Stimulated activated naive CD4-positive, alpha-beta T cell treated with Interleukin-2 at 50 U/mL for 16 hours (primary cell): ENCODE measurements around the gene SLC30A3.

Experiments
- DNase-seq: peaks from one replicate; lab custom pipeline; 2025; lab: John Stamatoyannopoulos, UW

SLC30A3 gene

DNA sequence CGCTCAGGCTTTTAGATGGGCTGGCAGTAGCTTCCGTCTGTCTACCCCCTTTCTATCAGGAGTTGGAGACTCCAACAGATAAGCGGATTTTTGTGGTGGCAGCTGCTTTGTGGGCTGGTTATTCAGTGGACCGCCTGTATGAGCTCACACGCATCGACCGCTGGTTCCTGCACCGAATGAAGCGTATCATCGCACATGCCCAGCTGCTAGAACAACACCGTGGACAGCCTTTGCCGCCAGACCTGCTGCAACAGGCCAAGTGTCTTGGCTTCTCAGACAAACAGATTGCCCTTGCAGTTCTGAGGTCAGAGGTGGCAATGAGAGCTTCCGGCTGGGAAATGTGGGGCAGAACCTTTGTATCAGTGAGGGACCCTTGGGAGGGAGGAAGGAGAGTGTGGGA is 30.9 kb downstream of the SLC30A3 start:
- DNase-seq = no peak

DNA sequence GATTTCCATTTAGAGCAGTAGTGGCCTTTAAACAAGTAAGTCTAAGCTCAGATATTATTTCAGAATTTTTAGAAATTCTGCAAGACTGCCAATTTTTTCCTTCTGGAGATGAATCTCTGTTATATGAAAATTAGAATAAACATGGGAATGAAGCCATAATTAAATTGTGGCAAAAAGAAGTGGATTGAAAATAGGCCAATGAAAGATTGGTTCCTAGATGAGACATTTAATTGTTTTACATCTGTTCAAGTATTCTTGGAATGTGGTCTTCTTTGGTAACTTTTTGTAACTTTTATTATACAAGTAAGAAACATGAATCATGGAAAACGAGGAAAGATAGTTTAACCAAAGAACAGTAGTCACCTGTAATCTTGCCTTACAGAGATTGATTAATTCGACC is 35.3 kb downstream of the SLC30A3 start:
- DNase-seq = no peak

DNA sequence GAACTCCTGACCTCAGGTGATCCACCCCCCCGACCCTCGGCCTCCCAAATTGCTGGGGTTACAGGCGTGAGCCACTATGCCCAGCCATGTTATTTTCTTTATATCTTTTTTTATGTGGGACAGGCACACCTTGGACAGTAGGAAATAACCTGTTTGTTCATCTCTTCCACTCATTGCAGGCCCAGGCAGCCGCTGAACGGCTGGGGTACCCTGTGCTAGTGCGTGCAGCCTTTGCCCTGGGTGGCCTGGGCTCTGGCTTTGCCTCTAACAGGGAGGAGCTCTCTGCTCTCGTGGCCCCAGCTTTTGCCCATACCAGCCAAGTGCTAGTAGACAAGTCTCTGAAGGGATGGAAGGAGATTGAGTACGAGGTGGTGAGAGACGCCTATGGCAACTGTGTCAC is 37.3 kb downstream of the SLC30A3 start:
- no peak for DNase-seq

DNA sequence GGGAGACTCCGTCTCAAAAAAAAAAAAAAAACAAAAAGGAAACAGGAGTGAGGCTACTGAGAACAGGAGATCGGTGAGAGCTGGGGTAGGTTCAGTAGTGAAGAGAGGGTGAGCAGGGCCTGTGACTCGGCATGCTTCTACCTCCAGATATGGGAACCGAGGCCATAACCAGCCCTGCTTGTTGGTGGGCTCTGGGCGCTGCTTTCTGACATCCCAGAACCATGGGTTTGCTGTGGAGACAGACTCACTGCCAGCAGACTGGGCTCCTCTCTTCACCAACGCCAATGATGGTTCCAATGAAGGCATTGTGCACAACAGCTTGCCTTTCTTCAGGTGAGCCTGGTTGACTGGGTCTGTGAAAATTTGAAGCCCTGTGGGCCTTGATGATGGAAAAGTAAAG is 39.4 kb downstream of the SLC30A3 start:
- no peak for DNase-seq

DNA sequence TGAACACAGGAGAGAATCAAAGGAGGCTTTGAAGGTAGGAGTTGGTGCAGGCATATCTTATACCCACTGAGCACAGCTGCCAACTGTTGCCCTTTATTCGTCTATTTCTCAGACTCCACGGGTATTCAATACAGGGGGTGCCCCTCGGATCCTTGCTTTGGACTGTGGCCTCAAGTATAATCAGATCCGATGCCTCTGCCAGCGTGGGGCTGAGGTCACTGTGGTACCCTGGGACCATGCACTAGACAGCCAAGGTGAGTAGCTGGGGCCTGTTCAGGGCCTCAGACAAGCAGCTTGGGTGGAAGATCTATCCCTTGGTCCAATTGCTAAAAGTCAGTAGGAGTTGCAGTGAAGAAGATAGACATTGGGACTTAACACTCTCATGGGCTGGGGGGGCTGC is 40.4 kb downstream of the SLC30A3 start:
- no peak for DNase-seq

DNA sequence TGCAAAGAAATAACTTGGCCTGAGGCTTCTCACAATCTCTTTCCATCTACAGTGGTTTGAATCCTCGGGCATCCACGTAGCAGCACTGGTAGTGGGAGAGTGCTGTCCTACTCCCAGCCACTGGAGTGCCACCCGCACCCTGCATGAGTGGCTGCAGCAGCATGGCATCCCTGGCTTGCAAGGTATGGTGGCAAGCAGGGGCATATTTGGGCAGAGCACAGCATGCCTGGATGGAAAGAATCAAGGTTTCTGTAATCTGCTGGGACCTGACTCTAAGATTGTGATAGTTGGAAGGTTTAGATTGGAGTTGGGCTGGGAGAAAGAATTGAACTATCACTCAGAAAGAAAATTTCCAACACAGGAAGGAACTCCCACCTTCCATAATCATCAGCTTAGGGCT is 41.7 kb downstream of the SLC30A3 start:
- DNase-seq = no peak

DNA sequence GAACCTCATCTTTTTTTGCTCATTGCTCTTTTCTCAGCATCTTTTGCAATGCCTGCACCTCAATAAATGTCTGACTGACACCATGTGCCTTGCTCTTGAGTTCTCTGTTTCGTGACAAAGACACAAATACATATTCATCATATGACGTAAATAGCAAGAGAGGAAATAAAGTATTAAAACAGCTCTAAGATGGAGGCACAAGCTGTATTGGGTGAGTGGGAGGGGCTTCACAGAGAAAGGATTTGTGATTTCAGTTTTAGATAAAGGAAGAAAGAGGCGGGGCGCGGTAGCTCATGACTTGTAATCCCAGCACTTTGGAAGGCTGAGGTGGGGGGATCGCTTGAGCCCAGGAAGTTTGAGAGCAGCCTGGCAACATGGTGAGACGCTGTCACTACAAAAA is 42.8 kb downstream of the SLC30A3 start:
- no peak for DNase-seq

DNA sequence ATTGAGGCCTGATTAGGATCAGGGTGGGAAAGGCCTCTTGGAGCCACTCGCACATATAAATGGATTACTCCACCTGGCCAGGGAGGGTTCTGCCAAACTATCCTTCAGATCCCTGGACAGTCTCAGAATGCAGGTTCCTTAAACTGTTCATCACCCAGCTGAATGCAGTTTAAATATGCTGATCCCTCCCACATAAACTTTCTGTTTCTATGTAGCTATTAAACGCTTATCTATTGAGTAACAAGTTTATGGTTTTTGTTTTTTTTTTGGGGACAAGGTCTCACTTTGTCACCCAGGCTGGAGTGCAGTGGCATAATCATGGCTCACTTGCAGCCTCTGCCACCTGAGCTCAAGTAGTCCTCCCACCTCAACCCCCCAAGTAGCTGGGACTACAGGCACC is 43.8 kb downstream of the SLC30A3 start:
- DNase-seq = no peak

DNA sequence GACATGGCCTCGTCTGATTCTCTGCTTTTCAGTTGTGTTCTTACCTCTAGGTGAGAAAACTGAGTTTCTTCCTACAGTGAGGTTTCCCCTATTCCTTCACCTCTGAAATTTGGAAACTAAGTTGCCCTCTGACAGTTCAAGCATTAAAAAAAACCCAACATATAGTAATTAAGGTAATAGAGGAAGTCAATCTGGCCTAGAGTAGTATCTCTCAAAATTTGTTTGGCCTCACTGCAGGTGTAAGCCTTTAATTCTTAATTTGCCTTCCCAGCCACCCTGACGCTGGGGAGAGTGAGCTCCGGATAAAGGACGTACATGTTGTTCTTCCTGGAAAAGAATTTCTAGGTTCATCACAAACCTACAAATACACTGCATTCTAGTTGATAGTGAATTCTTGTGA is 44.2 kb downstream of the SLC30A3 start:
- no peak for DNase-seq

DNA sequence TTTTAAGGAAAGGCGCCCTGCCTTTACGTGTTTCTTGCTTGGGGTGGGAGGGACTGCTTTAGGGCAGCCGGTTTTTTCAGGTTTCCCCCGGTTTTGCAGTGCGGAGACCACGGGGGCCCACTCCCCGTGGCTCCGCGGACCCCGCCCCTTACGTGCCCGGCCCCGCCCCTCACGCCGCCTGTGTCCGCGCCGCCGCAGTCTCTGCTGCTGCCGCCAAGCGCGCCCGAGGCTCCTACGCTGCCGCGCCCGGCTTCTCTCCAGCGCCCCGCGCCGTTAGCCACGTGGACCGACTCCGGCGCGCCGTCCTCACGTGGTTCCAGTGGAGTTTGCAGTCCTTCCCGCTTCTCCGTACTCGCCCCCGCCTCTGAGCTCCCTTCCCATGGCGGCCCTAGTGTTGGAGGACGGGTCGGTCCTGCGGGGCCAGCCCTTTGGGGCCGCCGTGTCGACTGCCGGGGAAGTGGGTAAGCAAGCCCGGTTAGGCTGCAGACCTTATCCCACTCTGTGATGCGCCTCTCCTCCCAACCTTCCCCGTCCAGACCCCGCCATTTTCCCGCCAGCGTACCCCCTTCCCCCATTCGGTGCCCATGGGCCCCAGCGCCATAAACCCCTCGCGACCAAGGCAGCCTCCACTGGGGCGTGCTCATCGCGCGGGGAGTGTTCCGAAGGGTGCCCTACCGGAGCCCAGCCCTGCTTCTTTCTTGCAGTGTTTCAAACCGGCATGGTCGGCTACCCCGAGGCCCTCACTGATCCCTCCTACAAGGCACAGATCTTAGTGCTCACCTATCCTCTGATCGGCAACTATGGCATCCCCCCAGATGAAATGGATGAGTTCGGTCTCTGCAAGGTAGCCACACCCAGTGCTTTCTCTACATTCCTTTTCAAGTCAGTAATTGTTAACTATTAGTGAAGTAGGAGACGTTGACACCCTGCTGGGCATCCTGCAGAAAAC is 45.4 kb downstream of the SLC30A3 start, which contains the start of gene CAD:
Gene CAD, plus strand, starts transcription at position 197 of the 949 bp plus-strand sequence. Its CDS starts 183 bp downstream, at position 380.
- peak; percentile 87 for DNase-seq

DNA sequence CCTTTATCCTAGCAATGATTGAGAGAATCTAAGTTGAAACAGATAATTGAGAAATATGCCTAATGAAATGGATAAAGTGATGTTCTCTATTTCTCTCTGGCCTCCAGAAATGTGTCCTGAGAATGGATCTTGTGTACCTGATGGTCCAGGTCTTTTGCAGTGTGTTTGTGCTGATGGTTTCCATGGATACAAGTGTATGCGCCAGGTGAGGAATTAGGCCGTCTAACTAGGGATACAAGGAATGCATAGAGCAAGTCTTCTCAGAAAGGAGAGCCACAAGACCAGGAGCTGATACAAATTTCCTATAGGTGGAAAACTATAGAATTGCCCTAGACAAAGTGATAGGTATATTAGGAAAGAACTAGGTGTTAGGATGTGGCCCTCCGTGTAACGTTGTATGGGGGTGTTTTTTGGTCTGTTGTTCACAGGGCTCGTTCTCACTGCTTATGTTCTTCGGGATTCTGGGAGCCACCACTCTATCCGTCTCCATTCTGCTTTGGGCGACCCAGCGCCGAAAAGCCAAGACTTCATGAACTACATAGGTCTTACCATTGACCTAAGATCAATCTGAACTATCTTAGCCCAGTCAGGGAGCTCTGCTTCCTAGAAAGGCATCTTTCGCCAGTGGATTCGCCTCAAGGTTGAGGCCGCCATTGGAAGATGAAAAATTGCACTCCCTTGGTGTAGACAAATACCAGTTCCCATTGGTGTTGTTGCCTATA is 46.3 kb downstream of the SLC30A3 start:
- DNase-seq = no peak

DNA sequence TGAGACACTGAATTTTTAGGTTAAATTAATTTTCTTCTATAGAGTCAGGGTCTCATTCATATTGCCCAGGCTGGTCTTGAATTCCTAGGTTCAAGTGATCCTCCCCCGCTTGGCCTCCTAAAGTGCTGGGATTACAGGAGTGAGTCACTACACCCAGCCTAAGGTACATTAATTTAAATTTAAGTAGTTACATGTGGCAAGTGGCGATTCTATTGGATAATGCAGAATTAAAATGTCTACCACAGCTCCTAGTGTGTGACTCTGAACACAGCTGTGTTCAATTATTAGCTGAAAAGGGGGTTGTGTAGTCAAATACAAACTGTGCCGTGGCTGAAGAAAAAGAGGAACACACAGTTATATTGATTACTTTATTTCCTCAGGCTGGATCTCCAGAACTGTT is 47.9 kb downstream of the SLC30A3 start:
- DNase-seq = no peak

DNA sequence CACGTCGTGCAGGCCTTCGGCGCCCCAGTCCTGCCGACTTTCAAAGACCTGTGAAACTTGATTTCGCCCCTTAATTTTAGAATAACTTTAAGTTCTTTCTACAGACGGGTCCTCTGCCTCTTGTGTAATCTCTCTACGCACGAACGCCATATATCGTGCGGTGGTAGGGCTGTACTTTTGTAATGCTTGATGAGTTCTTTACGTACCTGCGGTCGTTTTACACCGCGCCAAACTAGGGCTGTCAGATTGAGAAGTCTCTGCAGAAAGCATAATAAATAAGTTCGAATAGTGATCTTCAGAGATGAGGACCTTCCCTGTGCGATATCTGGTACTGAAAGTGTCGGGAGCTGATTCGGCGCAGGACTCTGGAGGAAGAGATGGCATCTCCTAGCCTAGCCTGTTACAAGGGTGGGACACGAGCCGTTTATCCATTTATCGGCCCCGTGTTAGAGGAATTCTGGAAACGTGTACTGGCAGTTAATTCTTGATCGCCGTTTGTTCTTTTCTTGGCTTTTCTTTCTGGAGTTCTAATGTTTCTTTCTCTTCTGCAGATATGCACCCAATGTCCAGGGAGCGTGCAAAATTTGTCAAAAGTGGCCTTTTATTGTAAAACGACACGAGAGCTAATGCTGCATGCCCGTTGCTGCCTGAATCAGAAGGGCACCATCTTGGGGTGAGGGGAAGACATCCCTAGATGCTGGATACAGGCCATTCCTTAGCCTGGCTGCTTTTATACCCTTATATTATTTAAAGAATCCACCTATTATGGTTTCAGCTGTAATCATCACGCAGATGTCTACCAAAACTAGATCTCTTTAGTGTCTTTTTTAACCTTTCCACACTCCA is 50.0 kb downstream of the SLC30A3 start:
- DNase-seq = peak; percentile 57

DNA sequence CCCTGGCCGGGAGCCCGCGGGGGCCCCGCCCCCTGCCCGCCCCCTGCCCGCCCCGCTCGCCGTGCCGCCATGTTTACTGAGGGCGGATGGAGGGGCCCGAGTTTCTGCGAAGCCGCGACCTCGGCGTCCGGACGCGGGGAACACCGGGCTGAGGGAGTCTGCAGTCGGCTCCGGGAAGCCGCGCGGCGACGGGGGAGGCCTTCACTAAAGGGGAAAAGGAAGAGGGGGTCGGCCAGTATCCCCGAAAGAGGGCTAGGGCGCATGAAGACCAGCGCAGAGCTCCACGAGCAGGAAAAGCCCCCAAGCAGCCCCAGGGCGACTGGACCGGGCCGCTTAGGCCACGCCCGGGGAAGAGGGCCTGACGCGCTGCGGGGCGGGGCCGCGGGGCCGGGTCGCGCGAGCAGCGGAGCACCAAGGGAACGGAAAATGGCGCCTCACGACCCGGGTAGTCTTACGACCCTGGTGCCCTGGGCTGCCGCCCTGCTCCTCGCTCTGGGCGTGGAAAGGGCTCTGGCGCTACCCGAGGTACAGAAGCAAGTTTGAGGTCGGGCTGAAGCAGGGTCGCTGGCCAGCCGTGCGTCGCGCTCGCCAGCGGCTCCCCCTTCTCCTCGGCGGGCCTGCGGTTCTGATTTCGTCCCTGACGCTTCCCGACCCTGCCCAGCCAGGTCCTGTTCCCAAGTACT is 50.8 kb downstream of the SLC30A3 start, which contains the start of the genes ATRAID and SLC5A6:
Gene ATRAID, plus strand, starts transcription at position 99 of the 683 bp plus-strand sequence. Its CDS starts 328 bp downstream, at position 427.
Gene SLC5A6, minus strand, starts transcription at position 326 of the 683 bp plus-strand sequence. CDS start 4,618 bp downstream, outside the sequence.
- DNase-seq = peak; percentile 87

DNA sequence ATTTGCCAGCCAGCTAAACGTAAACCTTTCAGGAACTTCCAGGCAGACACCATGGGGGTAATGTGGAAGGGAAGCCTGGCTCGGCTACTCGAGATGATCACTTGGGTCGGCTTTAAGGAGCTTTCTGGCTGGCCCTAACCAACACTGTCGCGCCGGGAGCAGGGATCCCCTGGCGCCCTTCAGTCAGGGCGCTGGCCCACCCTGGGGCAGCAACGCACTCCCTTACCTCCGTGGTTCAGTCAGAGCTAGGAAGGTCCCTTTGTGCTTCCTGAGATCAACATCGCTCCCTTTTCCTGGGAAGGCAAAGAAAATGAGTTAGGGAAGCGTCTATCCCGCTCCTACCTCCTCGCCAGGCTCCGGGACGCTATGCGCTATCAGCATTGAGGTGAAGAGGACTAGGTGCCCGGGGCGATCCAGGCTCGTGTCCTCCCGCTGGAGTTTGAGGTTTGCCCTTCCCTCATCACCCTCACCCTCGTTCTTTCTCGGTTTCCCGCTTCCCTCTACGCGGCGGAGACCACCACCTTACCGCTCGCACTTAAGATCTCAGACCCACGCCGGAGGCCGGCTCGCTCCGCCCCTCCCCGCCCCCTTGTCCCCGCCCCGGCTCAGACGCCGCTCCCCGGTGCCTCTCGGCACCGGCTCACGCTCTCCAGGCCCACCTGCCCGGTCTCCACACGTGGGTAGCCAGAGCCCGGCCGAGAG is 51.5 kb downstream of the SLC30A3 start:
- no peak for DNase-seq

DNA sequence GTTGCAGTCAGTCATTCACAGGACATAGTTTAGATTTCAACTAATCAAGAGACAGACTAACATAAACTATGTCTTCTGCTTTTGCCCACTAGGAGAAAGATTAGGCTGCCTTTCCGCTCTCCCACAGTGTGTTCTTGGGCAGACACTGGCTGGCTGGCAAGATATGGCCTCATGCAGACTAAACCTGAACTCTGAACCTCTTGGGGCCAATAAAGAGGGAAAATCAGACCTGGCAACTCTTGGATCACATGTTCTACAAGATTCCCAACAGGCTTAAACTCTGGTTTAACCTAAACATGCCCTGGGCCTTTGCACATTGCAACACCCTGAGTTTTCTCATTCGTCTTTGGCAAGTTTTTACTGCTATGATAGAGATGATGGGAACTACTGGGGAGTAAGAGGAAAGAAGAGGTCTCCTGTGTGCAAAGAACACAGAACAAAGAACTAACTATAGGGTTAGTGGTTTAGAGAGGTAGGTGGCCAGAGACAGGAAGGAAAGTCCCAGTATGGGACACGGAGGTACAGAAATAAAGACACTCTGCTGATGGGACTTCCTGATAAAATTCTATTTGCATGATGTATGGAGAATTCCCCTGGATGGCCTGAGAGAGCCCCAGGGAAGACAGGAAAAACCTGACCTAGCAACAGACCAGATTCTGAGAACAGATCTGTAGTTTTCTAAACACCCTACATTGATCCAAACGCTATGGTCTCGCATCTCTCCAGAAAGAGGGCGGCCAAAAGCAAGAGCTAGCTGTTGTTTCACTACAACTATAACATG is 53.0 kb downstream of the SLC30A3 start:
- DNase-seq = no peak

DNA sequence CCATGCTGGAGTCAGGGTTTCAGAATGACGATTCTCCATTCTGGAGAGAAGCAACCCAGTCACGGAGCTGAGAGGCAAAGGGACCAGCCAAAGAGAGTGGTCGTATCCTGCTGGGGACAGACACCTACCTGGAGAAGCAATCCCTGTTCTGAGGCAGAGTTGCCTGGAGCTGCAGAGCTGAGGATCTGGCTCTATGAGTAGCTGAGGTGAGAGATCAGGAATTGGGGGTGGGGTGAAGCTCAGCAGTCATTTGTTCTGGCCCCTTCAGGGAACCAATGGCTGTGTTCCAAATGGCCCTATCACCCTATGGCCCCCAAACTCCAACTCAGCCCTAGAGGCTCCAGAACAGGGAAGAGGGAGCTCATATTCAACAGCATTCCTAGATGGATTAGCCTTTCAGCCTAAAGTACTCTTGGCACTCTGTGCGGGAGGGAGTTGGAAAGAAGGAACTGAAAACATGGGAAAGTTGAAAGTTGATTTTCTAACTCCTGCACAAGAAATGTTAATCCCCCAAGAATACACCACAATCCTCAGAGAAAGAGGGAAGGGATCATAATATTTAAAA is 54.3 kb downstream of the SLC30A3 start:
- no peak for DNase-seq

DNA sequence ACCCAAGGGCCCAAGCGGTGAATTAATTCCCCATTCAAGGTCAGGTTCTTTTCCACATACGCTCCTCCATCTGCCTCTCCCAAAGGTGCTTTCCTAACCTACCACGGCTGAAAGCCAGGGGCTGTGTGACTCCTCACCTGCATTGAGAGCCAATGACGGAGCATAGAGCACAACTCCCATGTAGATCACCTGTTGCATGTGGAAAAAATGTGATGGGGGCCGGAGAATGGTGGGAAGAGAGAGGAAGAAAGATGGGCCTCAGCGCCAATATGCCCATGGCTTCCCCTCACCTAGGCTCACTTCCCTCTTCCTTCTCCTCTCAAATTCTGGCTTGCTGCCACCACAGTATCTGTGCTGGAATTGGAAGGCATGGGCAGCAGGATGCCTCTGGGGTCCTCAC is 56.5 kb downstream of the SLC30A3 start:
- DNase-seq = no peak

DNA sequence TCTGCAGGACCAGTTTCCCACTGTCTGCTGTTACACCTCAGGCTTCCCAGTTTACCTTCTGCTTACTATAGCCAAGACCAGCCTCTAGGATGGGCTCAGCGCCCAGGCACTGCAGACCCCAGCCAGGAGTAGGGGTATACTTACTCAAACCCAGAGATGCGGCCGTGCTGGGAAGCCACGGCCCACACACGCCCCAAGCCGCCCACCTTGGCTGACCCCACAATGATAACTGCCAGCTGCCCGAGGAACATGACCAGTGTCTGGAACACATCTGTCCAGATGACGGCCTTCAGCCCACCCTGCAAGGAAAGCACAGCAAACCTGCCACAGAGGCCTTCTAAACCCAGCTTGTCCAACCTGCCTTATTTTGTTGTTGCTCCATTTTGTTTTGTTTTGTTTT is 57.6 kb downstream of the SLC30A3 start:
- no peak for DNase-seq

DNA sequence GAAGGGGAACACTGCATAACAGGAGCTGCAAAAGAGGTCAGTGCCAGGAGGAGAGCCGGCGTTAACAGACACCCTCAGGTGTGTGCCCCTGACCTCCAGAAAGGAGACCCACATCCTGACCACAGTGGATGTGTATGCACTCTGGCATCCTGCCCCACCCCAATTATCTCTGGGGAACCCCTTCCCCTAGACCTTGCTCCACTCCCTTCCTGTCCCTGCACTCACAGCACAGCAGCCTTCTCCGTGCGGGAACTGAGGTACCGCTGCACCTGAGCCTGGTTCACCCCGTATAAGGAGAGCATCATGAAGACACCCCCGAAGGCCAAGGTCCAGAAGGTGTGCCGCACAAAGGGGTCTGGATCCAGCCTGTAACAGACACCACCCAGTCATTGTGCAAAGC is 58.3 kb downstream of the SLC30A3 start:
- no peak for DNase-seq
